HG02678 (cell line): ENCODE measurements around the gene DLGAP4.

Source experiments
- ATAC-seq: cut with Tn5 transposase; IDR thresholded peaks from one replicate; pipeline ENCODE4 v1.9.1; 2021; ENCODE audit warnings: mild to moderate bottlenecking, moderate library complexity; ENCODE audit not compliant: unreplicated experiment

DLGAP4 gene

GRCh38 chr20:36399147-36399968 is 93.2 kb downstream of the DLGAP4 start:
- ATAC-seq = no peak

DNA sequence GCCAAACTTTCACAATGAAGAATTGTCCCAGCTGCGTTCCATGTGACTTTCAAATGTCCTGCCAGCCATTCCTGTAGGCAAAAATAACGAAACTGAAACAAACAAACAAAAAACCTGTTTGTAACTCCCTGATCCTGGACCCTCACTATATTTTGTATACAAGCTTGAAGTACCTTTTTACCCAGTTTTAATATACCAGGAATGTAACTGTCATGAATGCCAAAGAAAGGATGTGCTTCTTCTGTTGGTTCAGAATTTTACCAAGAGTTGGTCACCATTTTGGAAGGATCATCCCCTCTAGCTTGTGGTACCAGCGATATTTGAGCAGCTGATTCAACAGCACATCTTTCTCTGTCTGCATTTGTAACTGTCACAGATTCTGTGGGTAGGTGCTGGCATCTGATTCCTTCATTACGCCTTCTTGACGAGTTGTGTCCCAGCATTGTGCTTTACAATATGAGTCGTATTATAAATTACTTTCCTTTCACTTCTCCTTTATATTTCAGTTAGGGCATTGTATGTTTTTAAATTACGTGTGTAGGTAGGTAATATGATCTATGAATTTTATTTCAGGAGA is 93.9 kb downstream of the DLGAP4 start:
- ATAC-seq = no peak

GRCh38 chr20:36400909-36401735 is 95.0 kb downstream of the DLGAP4 start:
- ATAC-seq = no peak

GRCh38 chr20:36402708-36403107 is 96.6 kb downstream of the DLGAP4 start:
- ATAC-seq = no peak

GRCh38 chr20:36404435-36404978 is 98.4 kb downstream of the DLGAP4 start:
- no peak for ATAC-seq

DNA sequence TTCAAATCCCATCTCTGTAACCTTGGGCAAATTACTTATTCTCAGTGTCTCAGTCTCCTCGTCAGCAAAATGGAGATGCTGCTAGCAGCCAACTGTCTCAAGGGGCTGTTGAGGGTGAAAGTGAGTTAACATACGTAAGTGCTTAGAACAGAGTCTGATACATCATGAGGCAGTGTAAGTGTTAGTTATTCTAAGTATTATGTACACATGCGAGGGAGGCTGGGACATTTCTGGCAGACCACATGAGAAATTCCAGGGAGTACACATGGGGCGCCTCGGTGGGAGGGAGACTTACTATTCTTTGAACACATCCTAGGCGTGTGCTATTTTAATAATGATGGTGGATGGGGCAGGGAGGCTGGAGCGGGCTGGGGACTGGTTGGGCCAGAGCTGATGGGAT is 99.1 kb downstream of the DLGAP4 start:
- no peak for ATAC-seq

DNA sequence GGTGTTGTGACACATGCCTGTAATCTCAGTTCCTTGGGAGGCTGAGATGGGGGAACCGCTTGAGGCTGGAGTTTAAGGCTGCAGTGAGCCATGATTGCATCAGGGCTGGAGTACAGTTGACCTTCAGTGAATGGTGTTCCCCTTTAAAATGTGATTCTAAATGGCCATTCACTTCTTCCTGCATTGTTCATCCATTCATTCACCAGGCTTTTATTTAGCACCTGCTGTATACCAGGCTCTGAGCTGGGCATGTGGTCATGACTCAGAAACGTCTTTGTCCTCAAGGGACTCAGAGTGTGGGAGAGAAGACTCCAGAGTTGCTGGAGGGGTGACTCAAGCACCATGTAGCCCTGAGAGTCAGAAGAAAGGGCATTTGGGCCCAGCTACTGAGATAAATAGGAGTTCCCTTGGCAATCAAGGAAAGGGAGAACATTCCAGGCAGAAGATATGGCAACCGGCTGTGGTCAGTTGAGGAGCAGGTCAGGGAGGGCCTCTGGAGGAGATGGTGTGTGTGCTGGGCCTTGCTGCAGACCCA is 101.1 kb downstream of the DLGAP4 start:
- ATAC-seq = no peak

DNA sequence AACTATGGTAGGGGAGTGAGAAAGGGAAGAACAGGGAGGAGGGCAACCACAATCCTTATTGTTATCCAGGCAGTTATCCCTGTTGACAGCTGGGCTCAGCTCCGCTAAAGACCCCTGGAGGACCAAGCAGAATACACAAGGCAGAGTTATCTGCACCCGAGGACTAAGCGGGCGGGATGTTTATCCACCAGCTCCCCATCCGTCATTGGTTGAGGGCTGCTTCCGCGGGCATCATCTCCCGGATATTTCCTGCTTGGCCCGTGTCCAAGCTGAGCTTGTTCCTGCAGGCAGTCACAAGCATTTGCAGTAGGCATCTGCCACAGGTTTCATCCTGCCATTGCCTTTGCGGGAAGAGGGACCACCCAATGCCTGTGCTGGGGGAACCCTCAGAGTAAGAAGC is 102.1 kb downstream of the DLGAP4 start:
- ATAC-seq = no peak

DNA sequence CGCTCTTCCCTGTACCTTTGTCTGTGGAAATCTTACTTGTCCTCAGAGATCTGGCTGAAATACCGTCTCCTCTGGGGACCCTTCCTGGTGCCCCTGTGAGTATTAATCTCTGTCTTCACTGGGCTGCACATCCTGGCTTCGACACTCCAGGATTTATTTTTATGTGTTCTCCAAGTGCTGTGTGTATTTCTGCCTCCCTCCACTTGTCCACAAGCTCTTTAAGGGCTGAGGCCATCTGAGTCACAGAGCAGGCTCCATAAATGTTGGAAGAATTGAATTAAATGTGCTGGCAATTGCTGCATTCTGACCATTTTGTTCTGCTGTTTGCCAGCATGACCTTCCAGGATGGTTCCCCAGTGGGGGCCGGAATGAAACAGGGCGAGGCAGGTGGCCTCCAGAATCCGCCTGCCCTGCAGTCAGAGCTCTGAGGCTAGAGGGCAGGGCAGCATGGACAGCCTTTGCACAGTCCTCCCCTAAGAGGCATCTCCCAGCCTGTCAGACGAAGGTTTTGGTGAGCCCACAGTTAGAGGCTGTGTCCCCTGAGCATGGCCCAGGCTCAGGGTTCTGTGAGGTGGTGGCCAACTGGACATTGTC is 105.8 kb downstream of the DLGAP4 start:
- ATAC-seq = no peak

- no peak for ATAC-seq
Observed at GRCh38 chr20:36415475-36416002, 109.4 kb downstream of the DLGAP4 start.

GRCh38 chr20:36418711-36419110 is 112.6 kb downstream of the DLGAP4 start:
- ATAC-seq = no peak

DNA sequence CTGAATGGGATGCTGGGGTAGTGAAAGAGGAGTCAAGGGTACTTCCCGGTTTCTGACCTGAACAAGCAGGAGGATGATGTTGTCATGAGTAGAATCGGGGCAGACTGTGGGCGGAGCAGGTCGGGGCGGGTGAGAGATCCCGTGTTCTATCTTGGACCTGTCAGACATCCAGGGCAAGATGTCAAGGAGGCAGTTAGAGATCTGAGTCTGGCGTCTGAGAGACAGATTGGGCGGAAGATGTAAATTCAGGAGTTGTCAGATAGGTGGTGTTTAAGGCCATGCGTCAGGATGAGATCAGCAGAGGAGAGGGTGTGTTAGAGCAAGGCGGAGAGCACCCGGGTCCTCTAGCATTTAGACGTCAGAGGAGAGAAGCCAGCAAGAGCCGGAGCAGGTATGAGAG is 115.5 kb downstream of the DLGAP4 start:
- no peak for ATAC-seq

GRCh38 chr20:36424314-36424713 is 118.2 kb downstream of the DLGAP4 start:
- no peak for ATAC-seq

GRCh38 chr20:36425166-36425565 is 119.0 kb downstream of the DLGAP4 start:
- no peak for ATAC-seq

- ATAC-seq = no peak
Observed at GRCh38 chr20:36431604-36432003, 125.5 kb downstream of the DLGAP4 start.

- ATAC-seq = no peak
Observed at GRCh38 chr20:36432096-36432495, 126.0 kb downstream of the DLGAP4 start.

GRCh38 chr20:36434383-36434782 is 128.2 kb downstream of the DLGAP4 start:
- ATAC-seq = no peak

DNA sequence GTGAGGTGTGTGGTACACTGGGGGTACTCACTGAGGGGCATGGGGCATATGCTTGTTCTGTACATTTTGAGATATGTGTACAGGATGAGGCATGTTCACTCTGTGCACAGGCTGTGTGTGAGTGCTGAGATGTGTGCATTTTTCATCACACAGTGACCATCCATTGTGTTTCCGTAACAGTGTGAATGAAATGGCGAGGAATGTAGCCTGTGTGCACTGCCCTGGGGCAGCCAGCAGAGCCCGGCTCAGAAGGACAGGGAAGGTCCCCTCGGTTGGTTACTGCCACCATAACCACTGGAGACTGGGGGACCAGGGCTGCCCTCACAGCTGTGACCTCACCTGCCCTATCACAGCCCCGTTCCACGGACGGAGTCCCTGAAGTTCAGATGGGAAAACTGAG is 129.0 kb downstream of the DLGAP4 start:
- no peak for ATAC-seq

- ATAC-seq = peak; percentile 38
Observed at GRCh38 chr20:36435592-36436541, 129.7 kb downstream of the DLGAP4 start.
